Hepatocyte (in vitro differentiated cells): ENCODE data around the gene MAGOHB.

ENCODE experiments used
- EZH2 ChIP-seq: fragments of 200-600 bp; sonication (generic); IDR thresholded peaks from 2 replicates; pipeline ENCODE4 v1.6.1; 2016; ENCODE audit warnings: antibody characterized with exemption, mild to moderate bottlenecking, borderline replicate concordance
- TF ChIP-seq, protein P1 (sequence below): fragments of 200-600 bp; sonication (generic); IDR thresholded peaks from 2 replicates; pipeline ENCODE4 v1.5.1; 2016; ENCODE audit warnings: antibody characterized with exemption, mild to moderate bottlenecking; ENCODE audit not compliant: poor library complexity

DNA sequence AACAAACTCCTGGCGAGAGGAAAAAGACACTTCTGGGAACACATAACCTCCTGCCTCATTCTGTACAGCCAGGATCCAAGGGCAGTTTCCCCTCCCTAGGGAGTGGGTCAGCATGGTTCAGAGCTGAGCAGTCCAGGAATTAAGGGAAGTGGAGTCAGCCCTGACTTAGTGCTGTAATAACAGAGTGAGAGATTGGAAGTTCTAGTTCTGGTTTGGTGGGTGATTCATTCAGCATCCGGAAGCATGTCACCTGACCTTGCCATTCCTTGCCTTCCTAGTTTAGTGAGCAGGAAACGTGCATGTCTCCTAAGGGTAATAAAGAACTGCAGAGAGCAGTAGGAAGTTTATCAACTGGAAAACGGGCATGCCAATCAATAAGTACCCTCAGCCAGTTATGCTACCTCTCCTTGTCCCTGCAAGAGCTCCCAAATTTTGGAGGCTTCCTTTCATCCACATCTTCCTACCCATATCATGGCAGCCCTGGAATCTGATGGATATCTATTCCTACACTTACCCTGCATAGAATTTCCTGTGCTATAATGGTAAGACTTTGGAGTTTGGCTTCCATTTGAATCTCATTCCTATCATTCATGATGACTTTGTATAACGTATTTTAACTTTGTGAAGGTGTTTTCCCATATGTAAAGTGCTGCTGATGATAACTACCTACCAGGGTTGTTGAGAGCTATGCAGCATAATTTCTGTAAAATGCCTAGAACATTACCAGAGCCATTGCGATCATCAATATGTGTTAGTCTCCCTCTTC, 28.5 kb upstream of the MAGOHB start:
- TF ChIP-seq, protein P1, sequence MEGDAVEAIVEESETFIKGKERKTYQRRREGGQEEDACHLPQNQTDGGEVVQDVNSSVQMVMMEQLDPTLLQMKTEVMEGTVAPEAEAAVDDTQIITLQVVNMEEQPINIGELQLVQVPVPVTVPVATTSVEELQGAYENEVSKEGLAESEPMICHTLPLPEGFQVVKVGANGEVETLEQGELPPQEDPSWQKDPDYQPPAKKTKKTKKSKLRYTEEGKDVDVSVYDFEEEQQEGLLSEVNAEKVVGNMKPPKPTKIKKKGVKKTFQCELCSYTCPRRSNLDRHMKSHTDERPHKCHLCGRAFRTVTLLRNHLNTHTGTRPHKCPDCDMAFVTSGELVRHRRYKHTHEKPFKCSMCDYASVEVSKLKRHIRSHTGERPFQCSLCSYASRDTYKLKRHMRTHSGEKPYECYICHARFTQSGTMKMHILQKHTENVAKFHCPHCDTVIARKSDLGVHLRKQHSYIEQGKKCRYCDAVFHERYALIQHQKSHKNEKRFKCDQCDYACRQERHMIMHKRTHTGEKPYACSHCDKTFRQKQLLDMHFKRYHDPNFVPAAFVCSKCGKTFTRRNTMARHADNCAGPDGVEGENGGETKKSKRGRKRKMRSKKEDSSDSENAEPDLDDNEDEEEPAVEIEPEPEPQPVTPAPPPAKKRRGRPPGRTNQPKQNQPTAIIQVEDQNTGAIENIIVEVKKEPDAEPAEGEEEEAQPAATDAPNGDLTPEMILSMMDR = no peak
- TF ChIP-seq EZH2 = no peak
